ENCODE data around the gene LRRC57.

LRRC57 gene

GRCh38 chr15:42490671-42491538 is 57.7 kb downstream of the LRRC57 start, which contains the start of gene ZNF106:
Gene ZNF106 (minus strand): TSS chr15:42491141. CDS start chr15:42472289, 18,852 bp downstream.
- Histone ChIP-seq H3K27me3 (no peaks in the 10 kb centered on the region), H3K4me2 (peak within 1 kb of the TSS; percentile 77 to 98 (median 92)), H3K4me3 (peak within 1 kb of the TSS; percentile 82 to 95 (median 89)), H3K9ac (peak within 1 kb of the TSS; percentile 89 to 94 (median 90)), H3K9me3 (replicated peaks in 1 of 11) (no peaks in the 10 kb centered on the region), H3K36me3 (peaks cover under 1 to 29% (median 14%) of the 10 kb centered on the region in 11 experiments; a peak in 16 of 22 replicates), H4K20me1 (peaks cover 0 to 41% (median 30%) of the 10 kb centered on the region in 11 experiments; a peak in 15 of 22 replicates), H3K4me1 (peaks cover 42 to 68% (median 58%) of the 10 kb centered on the region in 10 experiments), H3K27ac (peak within 1 kb of the TSS; percentile 91 to 98 (median 95))
- no peak for TF ChIP-seq Cebpa-rat (IDR thresholded peaks at IDR 0.05)

GRCh38 chr15:42490291-42490670 is 58.3 kb downstream of the LRRC57 start:
- H3K9me3 ChIP-seq (replicated peaks in 1 of 11), result no peaks in the 10 kb centered on the region
- TF ChIP-seq Cebpa-rat (IDR thresholded peaks at IDR 0.05), result no peak
- no peaks in the 10 kb centered on the region for H3K27me3 ChIP-seq
- peaks cover 0 to 47% (median 36%) of the 10 kb centered on the region in 11 experiments; a peak in 15 of 22 replicates for H4K20me1 ChIP-seq
- H3K36me3 ChIP-seq, result peaks cover 7 to 35% (median 20%) of the 10 kb centered on the region in 11 experiments; a peak in 18 of 22 replicates
- H3K4me3 ChIP-seq, result peak overlapping the region; percentile 82 to 95 (median 89)
- peak overlapping the region; percentile 91 to 98 (median 95) for H3K27ac ChIP-seq
- H3K4me2 ChIP-seq, result peak overlapping the region; percentile 77 to 98 (median 92)
- H3K4me1 ChIP-seq, result peaks cover 41 to 68% (median 58%) of the 10 kb centered on the region in 10 experiments
- H3K9ac ChIP-seq, result peak overlapping the region; percentile 89 to 94 (median 90)
